CD4-positive, alpha-beta T cell treated with Interleukin-6 for 4 hours (primary cell): ENCODE results near the gene GCLM.
"Not testable (repeated sequence)": the region's sequence is repeated elsewhere in the genome, so short reads cannot be mapped to it uniquely, and the experiment has no call there.

Experiments used
- DNase-seq: peaks from one replicate; pipeline ENCODE4 v3.0.0-alpha.2; 2020; ENCODE audit warnings: mixed read lengths

GCLM gene

DNA sequence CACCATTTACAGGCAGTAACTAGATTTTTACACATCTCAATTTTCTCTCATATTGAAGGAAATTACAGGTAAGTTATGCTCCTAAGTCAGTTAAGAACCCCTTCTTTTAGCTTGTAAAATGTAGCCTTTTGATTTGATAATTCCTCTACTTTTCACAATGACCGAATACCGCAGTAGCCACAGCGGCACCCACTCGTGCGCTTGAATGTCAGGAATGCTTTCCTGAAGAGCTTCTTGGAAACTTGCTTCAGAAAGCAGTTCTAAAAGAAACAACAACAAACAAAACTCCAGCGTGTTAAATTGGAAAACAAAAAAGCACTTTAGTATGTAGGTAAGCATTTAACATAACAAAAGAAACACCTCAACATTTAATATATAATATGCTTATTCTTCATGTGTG is 20.3 kb downstream of the GCLM start:
- no peak for DNase-seq

DNA sequence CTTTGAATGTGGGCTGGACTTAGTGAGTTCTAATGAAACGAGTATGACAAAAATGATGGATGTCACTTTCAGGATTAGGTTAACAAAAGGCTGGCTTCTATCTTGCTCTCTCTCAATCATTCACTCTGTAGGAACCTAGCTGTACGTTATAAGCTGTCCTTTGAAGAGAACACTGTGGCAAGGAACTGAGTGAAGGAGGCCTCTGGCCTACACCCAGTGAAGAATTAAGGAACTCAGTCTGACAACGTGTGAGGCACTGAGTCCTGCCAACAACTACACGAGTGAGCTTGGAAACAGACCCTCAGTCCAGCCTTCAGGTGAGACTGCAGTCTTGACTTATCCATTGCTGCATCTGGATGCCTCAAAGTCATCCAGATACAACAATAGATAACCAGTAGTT is 27.0 kb downstream of the GCLM start:
- no peak for DNase-seq

DNA sequence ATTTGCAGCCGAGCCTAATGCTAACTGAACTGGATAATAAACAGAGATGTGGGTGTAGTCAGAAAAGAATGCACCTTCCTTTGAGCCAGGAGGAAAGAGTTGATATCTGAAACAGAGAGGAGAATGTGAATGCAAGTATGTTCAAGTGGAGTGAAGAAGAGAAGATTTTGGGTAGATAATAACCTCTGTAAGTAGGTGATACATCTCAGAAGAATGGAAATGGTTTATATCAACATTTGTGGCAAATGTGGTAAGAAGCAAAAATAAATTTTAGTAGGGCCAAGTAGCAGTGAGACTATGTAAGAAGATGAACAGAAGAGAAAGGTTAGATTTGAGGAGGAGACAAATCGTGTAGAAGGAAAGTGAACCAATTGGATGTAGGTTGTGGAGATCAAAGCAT is 28.5 kb downstream of the GCLM start:
- no peak for DNase-seq

DNA sequence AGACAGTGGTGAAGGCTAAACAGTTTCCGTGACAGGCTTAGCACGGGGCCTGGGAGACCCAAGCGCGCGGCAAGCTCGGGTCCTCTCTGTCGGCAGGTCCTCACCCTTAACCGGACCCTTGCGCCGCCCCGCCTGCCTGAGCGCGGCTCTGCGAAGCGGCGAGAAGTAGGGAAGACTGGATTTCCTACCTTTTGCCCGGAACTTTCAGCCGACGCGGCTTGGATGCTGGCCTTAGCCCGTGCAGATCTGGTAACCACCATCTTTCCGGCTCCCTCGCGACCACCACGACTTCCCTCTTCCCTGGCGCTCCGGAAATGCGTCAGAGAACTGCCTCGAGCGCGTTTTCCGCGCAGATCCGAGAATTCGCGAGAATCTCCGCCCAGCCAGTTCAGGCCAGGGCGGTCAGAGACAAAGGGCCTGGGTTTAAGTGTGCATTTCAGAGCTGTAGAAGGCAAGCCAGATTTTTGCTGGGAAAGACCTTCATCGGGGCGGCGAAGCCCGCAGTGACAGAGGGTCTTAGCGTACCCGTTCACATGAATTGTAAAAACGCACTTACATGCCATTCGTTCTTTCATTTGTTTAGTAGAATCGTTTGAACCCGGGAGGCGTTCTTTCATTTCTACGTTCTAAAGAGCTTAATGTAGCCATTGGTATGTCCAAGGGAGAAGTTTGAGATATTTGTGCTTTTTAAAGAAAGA is 30.2 kb downstream of the GCLM start, which contains the start of gene DNTTIP2:
DNTTIP2 (minus strand) TSS at position 318 of the 698 bp plus-strand sequence; CDS start at position 260, 58 bp downstream.
- peak; percentile 88 for DNase-seq

DNA sequence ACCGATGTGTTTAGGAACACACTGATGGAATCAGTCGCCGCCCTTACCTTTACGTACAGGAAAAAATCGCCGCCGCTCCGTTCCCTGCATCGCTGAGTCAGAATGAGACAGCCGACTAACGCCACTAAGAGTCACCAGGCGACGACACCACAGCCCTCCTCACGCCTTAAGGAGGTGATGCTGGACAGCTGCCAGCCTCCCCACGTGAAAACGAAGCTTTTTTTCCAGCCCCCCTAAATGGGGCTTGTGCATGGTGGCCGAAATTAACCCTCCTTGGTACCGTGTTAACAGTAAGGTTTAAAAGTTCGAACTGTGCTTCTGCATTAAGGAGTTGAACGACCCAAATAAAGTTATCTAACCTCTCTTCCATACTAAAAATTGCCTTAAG is 30.7 kb downstream of the GCLM start:
- peak; percentile 66 for DNase-seq

DNA sequence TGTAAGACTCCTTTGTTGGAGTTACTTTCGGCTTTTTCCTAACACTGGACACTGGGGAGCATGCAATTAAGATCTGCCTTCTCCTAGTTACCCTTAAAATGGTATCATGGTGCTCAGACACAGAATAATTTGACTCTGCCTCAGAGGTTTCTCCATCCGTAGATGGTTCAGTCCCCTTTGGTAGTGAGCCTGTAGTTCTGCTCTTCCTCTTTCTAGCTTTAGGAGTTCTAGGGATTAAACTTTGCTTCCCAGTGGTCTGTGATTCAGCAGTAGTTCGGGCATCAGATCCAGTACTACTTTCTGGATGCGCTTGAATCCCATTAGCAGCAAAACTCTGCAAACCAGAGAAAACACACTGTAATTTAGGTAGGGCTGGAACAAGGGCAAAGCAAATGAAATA is 31.7 kb downstream of the GCLM start:
- DNase-seq, result no peak

DNA sequence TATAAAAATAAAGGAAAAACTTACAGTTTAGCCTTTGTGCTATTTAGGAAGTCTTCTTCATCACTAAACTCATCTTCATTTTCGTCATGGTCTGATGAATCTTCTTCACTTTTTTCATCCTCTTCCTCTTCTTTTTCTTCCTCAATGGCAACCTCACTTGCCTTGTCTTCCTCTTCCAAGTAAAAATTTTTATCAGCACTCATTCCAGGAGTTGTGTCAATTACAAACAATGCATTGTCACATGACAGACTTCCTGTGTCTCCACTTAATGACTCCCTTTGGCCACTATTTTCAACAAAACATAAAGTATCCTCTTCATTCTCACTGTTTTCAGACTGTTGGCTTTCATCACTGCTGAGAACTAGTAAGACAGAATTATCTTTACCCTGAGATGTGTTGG is 33.0 kb downstream of the GCLM start:
- DNase-seq, result no peak

DNA sequence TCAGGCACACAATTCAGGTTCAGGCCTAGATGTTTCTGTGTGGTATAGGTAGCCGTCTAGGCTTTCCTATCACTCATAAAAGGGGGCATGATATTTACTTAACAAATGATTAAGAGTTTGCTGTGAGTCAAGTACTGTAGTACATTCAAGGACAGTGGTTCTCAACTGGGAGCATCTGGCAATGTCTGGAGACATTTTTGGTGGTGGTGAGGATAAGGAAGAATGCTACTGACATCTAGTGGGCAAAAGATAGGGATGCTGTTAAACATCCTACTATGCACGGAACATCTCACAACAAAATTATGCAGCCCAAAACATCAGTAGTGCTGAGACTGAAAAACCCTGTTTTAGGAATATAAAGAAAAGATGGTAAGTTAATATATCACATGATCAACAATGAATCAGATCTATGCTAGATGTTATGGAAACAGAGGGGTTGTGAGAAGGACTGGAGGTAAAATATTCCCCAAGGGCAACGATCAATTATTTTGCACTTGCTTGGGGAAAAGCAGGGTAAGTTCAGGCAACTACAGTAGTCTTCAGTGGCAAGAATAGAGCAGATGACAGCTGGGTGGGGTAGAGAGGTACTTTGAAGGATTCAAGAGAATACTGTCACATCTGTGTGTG is 35.1 kb downstream of the GCLM start:
- DNase-seq, result peak; percentile 7

DNA sequence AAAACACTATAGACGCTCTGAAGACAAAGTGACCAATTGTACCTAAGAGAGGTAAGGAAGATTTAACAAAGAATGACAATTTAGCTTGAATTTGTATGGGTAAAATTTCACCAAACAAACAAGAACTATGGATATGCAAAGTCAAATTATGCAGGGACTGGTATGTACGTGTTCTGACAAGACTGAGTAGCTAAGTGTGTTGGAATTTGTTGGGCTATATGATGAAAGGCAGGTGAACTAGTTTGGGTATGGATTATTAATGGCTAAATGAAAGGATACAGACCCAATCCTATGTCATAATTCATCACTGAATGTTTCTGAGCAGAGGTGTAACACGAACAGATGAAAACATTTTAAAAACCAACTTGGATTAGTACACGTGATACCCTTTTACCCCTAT is 37.9 kb downstream of the GCLM start:
- DNase-seq, result no peak

DNA sequence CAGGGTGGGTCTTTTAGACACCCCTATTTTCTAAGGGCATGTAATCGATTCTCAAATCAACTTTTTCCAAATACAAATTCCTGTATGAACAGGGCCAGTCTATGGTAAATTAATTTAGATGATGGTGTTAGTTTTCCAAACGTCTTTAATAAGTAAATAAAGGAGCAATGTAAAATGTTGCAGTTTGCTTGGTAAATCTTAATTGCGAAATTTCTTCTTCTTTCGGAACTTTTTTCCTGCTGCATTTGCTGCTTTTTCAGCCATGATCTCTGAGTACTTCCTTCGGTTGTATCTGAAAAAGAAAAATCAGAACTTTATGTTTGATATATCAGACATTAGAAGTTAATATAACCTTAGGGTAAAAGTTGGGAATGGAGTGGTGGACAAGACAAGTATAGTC is 39.6 kb downstream of the GCLM start:
- no peak for DNase-seq

DNA sequence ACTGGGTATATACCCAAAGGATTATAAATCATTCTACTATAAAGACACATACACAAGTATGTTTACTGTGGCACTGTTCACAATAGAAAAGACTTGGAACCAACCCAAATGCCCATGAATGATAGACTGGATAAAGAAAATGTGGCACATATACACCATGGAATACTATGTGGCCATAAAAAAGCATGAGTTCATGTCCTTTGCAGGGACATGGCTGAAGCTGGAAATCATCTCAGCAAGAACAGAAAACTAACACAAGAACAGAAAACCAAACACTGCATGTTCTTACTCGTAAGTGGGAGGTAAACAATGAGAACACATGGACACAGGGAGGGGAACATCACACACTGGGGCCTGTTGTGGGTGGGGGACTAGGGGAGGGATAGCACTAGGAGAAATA is 40.7 kb downstream of the GCLM start:
- DNase-seq, result not testable (repeated sequence)

DNA sequence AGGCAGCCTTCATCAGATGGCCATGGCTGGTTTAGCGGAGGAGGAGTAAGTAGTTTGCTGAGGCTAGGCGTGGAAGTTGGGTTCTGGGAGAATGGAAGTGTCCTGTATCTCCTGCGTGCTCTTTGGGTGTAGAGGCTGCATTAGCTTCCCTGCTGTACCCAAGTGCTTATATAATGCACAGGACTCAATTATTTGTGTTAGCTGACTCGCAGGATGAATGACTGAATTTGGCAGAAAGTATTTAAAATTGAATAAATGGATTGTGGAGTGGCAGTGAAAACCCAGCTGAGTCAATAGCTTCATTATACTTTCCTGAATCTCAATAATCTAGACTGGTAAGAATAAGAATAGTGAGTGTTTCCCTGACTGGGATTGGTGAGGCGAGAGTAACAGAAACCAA is 44.0 kb downstream of the GCLM start:
- no peak for DNase-seq

DNA sequence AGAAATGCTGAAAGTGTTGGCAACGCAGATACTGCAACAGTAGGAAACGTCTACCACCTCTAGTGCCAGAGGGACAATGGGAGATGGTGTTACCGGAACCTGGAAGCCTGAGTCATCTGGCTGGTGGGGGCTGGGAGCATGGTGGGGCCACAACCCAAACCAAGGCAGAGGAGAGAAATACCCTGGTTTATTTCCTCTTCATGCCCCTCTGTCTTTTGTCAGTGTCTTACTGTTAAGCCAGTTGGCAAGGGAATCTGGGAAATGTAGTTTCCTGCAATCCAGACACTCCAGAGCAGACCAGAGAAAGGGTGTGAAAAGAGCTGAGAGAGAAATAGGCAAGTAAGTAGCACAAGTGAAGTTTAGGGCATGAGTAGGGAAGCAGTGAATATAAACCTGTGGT is 45.1 kb downstream of the GCLM start:
- DNase-seq, result no peak

DNA sequence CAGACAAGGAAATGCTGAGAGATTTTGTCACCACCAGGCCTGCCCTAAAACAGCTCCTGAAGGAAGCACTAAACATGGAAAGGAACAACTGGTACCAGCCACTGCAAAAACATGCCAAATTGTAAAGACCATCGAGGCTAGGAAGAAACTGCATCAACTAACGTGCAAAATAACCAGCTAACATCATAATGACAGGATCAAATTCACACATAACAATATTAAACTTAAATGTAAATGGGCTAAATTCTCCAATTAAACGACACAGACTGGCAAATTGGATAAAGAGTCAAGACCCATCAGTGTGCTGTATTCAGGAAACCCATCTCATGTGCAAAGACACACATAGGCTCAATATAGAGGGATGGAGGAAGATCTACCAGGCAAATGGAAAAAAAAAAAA is 51.6 kb downstream of the GCLM start:
- DNase-seq, result not testable (repeated sequence)

DNA sequence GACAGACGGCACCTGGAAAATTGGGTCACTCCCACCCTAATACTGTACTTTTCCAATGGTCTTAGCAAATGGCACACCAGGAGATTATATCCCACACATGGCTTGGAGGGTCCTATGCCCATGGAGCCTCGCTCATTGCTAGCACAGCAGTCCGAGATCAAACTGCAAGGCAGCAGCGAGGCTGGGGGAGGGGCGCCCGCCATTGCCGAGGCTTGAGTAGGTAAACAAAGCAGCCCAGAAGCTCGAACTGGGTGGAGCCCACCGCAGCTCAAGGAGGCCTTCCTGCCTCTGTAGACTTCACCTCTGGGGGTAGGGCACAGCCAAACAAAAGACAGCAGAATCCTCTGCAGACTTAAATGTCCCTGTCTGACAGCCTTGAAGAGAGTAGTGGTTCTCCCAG is 53.2 kb downstream of the GCLM start:
- not testable (repeated sequence) for DNase-seq

DNA sequence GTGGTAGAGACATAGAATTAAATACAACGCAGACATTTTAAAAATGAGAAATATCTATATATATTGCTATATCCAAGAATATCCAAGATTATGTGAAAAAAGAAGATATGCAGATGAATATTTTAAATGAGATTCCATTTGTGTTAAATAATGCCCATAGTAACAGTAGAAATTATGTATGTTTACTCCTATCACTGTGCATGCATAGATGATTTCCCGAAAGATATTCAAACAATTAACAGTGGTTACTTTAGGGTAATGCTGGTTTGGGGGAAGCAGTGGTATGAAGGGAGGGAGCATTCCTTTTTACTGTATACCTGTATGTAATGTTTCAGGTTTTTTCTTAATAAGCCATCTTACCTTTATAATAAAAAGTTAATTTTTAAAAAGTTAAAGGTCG is 55.3 kb downstream of the GCLM start:
- no peak for DNase-seq

DNA sequence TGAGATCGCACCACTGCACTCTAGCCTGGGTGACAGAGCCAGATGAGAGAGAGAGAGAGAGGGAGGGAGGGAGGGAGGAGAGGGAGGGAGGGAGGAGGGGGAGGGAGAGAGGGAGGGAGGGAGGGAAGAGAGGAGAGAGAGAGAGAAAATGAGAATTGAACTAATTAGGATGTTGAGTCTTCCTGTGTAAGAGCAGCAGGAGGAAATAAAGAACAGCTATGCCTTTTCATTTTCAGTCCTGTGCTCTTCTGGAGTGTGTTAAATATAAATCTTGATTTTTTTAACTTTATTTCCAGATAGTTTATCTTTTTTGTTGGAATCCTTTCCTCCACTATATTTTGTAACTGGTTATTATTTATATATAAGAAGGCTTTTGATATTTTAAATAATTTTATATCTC is 57.4 kb downstream of the GCLM start:
- DNase-seq, result no peak

DNA sequence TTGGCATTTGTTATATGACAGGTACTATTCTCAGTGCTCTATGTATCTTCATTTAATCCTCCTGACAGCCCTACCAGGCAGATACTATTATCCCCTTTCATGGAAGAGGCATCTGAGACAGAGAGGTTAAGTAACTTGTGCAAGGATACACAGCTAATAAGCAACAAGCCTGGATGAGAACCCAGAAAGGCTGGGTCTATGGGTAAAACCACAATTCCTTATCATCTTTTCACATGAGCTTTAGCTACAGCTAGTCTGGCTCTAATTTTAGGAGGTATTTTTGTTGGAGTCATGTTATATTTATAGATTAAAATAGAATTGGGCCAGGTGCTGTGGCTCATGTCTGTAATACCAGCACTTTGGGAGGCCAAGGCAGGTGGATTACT is 57.9 kb downstream of the GCLM start:
- no peak for DNase-seq

DNA sequence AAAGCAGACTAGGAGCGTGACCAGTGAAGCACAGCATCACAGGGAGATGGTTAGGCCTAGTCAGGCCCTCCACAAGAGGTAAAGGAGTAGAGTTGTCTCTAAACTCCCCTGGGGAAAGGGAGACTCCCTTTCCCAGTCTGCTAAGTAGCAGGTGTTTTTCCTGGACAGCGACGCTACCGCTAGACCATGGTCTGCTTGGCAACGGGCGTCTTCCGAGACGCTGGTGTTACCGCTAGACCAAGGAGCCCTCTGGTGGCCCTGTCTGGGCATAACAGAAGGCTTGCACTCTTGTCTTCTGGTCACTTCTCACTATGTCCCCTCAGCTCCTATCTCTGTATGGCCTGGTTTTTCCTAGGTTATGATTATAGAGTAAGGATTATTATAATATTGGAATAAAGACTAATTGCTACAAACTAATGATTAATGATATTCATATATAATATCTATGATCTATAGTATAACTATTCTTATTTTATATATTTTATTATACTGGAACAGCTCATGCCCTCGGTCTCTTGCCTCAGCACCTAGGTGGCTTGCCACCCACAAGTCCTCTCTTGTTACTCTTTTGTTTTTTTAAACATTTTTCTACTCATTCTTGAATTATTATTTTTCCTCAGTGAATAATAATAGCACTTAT is 58.4 kb downstream of the GCLM start:
- peak; percentile 20 for DNase-seq

DNA sequence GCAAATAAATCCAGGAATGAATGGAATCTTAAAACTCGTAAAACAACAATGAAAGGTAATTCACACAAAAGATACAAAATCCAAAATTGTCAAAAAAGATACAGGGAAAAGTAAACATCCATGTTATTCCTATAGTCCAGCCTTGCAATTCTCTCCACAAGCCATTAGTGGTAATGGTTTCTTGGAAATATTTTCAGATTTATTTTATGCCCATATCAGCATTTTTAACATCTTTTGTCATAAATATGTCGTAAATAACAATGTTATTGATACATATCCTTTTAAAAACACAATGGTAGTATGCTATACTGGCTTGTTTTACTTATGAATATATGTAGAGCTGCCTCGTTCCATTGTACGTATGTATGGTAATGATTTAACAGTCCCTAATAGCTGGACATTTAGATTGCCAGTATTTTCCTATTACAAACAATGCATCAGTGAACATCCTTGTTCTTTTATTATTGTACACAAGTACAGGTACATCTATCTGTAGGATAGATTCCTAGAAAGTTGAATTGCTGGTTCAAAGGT is 60.8 kb downstream of the GCLM start:
- DNase-seq, result no peak

DNA sequence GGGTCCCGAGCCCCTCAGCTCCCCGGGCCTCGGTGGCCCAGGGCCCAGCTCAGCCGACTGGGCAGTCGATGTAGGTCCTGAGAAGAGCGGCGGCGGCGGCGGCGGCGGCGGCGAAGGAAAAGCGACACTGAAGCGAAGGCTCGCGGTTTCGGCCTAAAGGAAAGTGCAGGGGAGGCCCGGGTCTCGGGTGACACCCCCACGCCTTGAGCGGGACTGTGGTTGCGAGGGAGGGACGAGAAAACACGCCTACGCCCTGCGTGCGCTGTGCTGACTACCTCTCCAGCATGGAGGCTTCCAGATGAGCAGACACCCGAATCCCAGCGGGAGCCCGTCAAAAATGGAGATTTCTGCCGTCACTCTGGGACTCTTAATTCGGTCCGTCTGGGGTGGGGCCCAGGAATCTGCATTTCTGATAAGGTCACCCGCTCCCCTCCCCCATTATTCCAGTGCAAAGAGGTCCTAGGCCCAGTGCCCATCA is 61.4 kb downstream of the GCLM start:
- DNase-seq, result peak; percentile 83

DNA sequence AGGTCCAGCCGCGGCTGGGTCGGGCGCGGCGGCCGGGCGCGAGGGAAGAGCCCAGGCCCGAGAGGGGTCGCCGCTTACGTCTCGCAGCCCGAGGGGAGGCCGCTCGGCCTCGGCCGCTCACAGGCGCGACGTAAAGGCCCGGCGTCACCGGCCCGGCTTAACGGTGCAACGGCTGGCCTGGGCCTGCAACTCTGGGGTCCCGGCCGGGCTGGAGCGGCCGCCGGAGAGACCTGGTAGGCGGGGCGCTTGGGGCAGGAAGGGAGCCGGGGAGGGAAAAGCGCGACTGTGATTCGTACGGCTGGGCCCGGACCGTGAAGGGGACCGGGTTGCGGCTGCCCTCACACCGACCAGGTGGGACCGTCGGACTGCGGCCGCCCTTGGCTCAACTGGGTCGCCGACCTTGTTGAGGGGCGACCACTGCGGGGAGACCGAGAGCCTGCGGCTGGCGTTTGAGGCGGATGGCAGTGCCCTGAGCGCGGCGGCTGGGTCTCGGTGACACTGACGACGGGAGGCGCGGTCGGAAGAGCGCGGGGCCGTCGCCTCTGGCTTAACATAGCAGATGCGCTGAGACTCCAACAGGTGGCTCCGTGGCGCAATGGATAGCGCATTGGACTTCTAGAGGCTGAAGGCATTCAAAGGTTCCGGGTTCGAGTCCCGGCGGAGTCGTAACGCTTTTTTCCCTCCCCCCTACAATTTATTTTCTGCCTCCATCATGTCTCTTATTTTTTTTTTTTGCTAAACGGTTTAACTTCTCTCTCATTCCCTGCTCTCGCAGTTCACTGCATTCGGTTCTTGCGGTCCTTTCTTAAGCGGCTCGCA is 62.0 kb downstream of the GCLM start:
- DNase-seq, result peak; percentile 90
